SK-N-SH treated with all-trans-retinoic acid at 6 μM for 48 hours (cell line): ENCODE data around the gene STIP1.

Experiments used
- ATAC-seq: fragments of 200-7000 bp; cut with Tn5 transposase; 3 replicates; pipeline ENCODE4 v1.9.1; 2020; ENCODE audit warnings: mild to moderate bottlenecking, moderate library complexity
- ARNTL ChIP-seq: fragments of 450-650 bp; formaldehyde crosslinking; IDR thresholded peaks from 2 replicates; pipeline ENCODE4 v1.5.0; 2020; ENCODE audit warnings: low read depth, mild to moderate bottlenecking, moderate library complexity, borderline replicate concordance
- BACH2 ChIP-seq: fragments of 250-450 bp; sonication (Bioruptor Pico); IDR thresholded peaks from 2 replicates; pipeline ENCODE4 v1.9.0; 2021; ENCODE audit warnings: mild to moderate bottlenecking, borderline replicate concordance
- CSDC2 ChIP-seq: fragments of 250-450 bp; sonication (Bioruptor Pico); IDR thresholded peaks from 2 replicates; pipeline ENCODE4 v1.5.0; 2020; ENCODE audit warnings: mild to moderate bottlenecking, moderate library complexity
- GLIS3 ChIP-seq: fragments of 250-450 bp; sonication (Bioruptor Pico); IDR thresholded peaks from 2 replicates; pipeline ENCODE4 v1.5.0; 2020; ENCODE audit warnings: mild to moderate bottlenecking, moderate library complexity
- ISL1 ChIP-seq: fragments of 250-450 bp; sonication (Bioruptor Pico); IDR thresholded peaks from 2 replicates; pipeline ENCODE4 v2.1.2; 2022; ENCODE audit warnings: mild to moderate bottlenecking, moderate library complexity
- PPARA ChIP-seq: fragments of 250-450 bp; sonication (Bioruptor Pico); IDR thresholded peaks from 2 replicates; pipeline ENCODE4 v1.5.0; 2020; ENCODE audit warnings: mild to moderate bottlenecking, borderline replicate concordance
- RARB ChIP-seq: fragments of 250-450 bp; sonication (Bioruptor Pico); IDR thresholded peaks from 2 replicates; pipeline ENCODE4 v1.8.0; 2021; ENCODE audit warnings: mild to moderate bottlenecking, moderate library complexity
- SNAI2 ChIP-seq: fragments of 250-450 bp; sonication (Bioruptor Pico); IDR thresholded peaks from 2 replicates; pipeline ENCODE4 v1.5.0; 2020; ENCODE audit warnings: mild to moderate bottlenecking, moderate library complexity
- TCF4 ChIP-seq: fragments of 250-450 bp; sonication (Bioruptor Pico); IDR thresholded peaks from 2 replicates; pipeline ENCODE4 v1.8.0; 2021; ENCODE audit warnings: mild to moderate bottlenecking, moderate library complexity, borderline replicate concordance
- TOX ChIP-seq: fragments of 250-450 bp; sonication (Bioruptor Pico); IDR thresholded peaks from 2 replicates; pipeline ENCODE4 v1.8.0; 2021; ENCODE audit warnings: mild to moderate bottlenecking, moderate library complexity, borderline replicate concordance
- ZC3H10 ChIP-seq: fragments of 250-450 bp; sonication (Bioruptor Pico); IDR thresholded peaks from 2 replicates; pipeline ENCODE4 v1.5.1; 2021; ENCODE audit warnings: mild to moderate bottlenecking, moderate library complexity
- ZFP3 ChIP-seq: fragments of 250-450 bp; sonication (Bioruptor Pico); IDR thresholded peaks from 2 replicates; pipeline ENCODE4 v1.5.0; 2020; ENCODE audit warnings: mild to moderate bottlenecking, moderate library complexity
- ZFP30 ChIP-seq: fragments of 450-650 bp; formaldehyde crosslinking; IDR thresholded peaks from 2 replicates; pipeline ENCODE4 v1.5.0; 2022; ENCODE audit warnings: mild to moderate bottlenecking, moderate library complexity
- ZNF565 ChIP-seq: fragments of 450-650 bp; formaldehyde crosslinking; conservative IDR thresholded peaks from 2 replicates; pipeline ENCODE4 v1.5.0; 2020; ENCODE audit warnings: low read depth, mild to moderate bottlenecking, moderate library complexity
- ZNF70 ChIP-seq: fragments of 450-650 bp; formaldehyde crosslinking; IDR thresholded peaks from 2 replicates; pipeline ENCODE4 v1.5.0; 2020; ENCODE audit warnings: mild to moderate bottlenecking, moderate library complexity
- ZNF8 ChIP-seq: fragments of 450-650 bp; formaldehyde crosslinking; IDR thresholded peaks from 2 replicates; pipeline ENCODE4 v1.5.0; 2020; ENCODE audit warnings: mild to moderate bottlenecking, moderate library complexity
- TF ChIP-seq, protein P1 (sequence below): fragments of 250-450 bp; sonication (Bioruptor Pico); IDR thresholded peaks from 2 replicates; pipeline ENCODE4 v1.5.1; 2020; ENCODE audit warnings: low read depth, mild to moderate bottlenecking, moderate library complexity
- TF ChIP-seq, protein P2 (sequence below): fragments of 250-450 bp; sonication (Bioruptor Pico); IDR thresholded peaks from 2 replicates; pipeline ENCODE4 v1.5.1; 2021; ENCODE audit warnings: mild to moderate bottlenecking, moderate library complexity
- TF ChIP-seq, protein P3 (sequence below): fragments of 250-450 bp; sonication (Bioruptor Pico); IDR thresholded peaks from 2 replicates; pipeline ENCODE4 v1.5.0; 2020; ENCODE audit warnings: mild to moderate bottlenecking, moderate library complexity
- TF ChIP-seq, protein P4 (sequence below): fragments of 250-450 bp; sonication (Bioruptor Pico); IDR thresholded peaks from 2 replicates; pipeline ENCODE4 v1.8.0; 2020; ENCODE audit warnings: mild to moderate bottlenecking, moderate library complexity, borderline replicate concordance

STIP1 gene

DNA sequence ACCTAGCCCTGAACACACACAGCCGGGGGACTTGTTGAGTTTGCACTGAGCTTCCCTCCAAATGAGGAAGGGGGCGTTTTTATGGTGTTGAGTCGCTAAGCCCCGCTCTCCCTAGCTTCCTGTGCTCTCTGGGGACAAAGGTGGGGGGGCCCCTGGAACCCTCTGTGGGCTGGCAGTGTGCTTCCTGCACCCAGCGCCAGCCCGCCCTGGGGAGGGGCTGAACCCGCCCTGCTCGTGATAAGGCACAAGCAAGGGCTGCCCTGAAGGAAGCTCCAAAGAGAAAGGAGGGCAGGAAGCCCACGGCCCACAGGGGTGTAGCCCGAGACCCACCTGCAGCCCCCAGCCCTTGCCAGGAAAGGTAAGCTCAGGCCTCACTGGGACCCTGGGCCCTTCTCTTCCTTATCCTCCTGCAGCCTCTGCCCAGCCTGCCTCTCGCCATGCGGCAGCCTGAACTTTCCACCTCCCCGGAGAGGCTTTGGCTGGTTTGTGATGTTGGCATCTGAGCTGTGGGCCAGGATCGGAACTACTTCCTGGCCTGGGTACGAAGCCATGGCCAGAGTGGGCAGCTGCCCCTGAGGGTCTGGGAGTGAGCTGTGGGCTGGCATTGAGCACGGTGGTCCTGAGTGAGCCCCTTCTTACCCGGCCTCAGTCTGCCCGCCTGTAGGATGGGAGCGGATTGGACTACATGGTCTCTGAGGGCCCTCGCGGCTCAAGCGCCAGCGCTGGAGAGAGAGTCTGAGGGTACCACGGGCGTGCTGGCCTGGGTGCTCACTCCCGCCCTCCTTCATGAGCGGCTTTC, 20.7 kb downstream of the STIP1 start, which contains the start of gene FERMT3:
Gene FERMT3, plus strand, starts transcription at position 265 of the 799 bp plus-strand sequence. CDS start 644 bp downstream, outside the sequence.
- ATAC-seq = no peak
- TF ChIP-seq BACH2 (CRISPR knock-in tag) (no peak), PPARA (CRISPR knock-in tag) (no peak), ARNTL (no peak), CSDC2 (CRISPR knock-in tag) (no peak), ZNF8 (CRISPR knock-in tag) (no peak), RARB (CRISPR knock-in tag) (no peak), ZFP3 (no peak)

DNA sequence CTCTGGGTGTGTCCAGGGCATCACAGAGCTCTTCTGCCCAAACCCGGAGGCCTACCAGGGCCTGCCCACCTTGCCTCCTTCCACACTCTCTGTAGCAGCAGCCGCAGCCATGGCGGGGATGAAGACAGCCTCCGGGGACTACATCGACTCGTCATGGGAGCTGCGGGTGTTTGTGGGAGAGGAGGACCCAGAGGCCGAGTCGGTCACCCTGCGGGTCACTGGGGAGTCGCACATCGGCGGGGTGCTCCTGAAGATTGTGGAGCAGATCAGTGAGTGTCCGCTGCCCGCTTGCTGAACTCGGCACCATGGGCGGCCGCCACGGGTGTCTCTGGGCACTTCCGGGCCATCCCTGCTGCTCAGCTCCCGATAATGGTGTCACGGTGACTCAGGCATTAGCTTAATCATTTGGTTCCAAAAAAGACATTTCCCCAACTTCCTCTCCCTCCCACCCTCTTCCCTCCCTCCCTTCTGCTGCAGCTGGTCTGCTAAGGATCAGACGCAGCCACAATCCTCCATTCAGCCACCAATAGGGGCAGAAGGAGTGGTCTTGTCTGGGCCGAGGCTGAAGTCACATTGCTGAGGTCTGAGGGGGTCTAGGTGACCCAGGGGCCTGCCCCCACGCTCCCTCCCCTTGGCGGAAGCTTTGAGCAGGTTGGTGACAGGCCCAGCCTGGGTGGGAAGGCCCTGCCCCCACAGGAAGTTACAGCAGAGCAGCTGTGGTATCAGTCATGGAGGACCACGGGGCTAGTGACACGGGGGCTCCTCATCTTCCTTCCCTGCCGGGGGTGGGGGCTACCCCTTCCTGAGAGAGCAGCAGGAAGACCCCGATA, 21.5 kb downstream of the STIP1 start:
- ATAC-seq = peak; percentile 29

DNA sequence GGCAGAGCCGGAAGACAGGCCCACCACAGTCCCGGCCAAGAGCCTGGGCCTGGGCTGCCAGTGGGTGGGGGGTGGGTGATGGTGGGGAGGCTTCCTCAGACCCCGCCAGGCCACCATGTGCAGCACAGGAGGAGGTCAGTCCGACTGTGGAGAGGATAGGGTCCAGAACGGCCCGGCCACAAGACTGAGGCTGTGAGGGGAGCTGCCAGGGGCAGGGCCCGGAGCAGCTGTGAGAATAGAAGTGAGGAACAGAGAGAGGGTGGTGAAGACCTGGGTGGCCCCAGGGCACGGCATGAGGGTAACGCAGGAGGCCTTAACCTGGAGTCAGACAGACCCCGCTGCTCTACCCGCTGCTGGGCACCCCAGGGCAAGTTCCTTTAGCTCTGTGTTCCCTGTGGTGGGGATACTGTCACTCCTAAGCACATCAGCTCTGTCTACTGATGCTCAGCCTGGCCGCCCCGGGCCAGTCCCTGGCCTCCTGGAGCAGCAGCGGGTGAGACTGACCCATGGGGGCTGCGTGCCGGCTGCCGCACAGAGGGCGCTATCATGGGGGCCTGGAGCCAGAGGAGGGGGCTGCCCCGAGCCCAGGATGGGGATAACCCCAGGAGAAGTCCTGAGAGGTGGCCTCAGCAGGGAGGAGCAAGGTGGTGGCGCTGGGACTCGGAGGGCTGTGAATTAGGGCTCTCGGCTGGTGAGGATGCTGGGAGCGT, 22.3 kb downstream of the STIP1 start:
- no peak for ATAC-seq
- no peak for TF ChIP-seq TCF4 (CRISPR knock-in tag)
- TF ChIP-seq GLIS3 (CRISPR knock-in tag) = no peak
- TF ChIP-seq ZFP3 = no peak
- no peak for TF ChIP-seq TOX (CRISPR knock-in tag)
- TF ChIP-seq, protein P1, sequence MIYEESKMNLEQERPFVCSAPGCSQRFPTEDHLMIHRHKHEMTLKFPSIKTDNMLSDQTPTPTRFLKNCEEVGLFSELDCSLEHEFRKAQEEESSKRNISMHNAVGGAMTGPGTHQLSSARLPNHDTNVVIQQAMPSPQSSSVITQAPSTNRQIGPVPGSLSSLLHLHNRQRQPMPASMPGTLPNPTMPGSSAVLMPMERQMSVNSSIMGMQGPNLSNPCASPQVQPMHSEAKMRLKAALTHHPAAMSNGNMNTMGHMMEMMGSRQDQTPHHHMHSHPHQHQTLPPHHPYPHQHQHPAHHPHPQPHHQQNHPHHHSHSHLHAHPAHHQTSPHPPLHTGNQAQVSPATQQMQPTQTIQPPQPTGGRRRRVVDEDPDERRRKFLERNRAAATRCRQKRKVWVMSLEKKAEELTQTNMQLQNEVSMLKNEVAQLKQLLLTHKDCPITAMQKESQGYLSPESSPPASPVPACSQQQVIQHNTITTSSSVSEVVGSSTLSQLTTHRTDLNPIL (CRISPR knock-in tag) = no peak
- no peak for TF ChIP-seq ZC3H10 (CRISPR knock-in tag)
- no peak for TF ChIP-seq PPARA (CRISPR knock-in tag)
- TF ChIP-seq ISL1 (CRISPR knock-in tag) = no peak
- TF ChIP-seq SNAI2 (CRISPR knock-in tag) = no peak
- no peak for TF ChIP-seq ZFP30
- no peak for TF ChIP-seq ZNF70 (CRISPR knock-in tag)
- no peak for TF ChIP-seq BACH2 (CRISPR knock-in tag)
- no peak for TF ChIP-seq ZNF565 (CRISPR knock-in tag)
- TF ChIP-seq, all 23 proteins: peak for 0

More for the DNA sequence above, 21.5 kb downstream of the STIP1 start:
- TF ChIP-seq, protein P2, sequence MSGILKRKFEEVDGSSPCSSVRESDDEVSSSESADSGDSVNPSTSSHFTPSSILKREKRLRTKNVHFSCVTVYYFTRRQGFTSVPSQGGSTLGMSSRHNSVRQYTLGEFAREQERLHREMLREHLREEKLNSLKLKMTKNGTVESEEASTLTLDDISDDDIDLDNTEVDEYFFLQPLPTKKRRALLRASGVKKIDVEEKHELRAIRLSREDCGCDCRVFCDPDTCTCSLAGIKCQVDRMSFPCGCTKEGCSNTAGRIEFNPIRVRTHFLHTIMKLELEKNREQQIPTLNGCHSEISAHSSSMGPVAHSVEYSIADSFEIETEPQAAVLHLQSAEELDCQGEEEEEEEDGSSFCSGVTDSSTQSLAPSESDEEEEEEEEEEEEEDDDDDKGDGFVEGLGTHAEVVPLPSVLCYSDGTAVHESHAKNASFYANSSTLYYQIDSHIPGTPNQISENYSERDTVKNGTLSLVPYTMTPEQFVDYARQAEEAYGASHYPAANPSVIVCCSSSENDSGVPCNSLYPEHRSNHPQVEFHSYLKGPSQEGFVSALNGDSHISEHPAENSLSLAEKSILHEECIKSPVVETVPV (CRISPR knock-in tag) = no peak
- TF ChIP-seq, protein P3, sequence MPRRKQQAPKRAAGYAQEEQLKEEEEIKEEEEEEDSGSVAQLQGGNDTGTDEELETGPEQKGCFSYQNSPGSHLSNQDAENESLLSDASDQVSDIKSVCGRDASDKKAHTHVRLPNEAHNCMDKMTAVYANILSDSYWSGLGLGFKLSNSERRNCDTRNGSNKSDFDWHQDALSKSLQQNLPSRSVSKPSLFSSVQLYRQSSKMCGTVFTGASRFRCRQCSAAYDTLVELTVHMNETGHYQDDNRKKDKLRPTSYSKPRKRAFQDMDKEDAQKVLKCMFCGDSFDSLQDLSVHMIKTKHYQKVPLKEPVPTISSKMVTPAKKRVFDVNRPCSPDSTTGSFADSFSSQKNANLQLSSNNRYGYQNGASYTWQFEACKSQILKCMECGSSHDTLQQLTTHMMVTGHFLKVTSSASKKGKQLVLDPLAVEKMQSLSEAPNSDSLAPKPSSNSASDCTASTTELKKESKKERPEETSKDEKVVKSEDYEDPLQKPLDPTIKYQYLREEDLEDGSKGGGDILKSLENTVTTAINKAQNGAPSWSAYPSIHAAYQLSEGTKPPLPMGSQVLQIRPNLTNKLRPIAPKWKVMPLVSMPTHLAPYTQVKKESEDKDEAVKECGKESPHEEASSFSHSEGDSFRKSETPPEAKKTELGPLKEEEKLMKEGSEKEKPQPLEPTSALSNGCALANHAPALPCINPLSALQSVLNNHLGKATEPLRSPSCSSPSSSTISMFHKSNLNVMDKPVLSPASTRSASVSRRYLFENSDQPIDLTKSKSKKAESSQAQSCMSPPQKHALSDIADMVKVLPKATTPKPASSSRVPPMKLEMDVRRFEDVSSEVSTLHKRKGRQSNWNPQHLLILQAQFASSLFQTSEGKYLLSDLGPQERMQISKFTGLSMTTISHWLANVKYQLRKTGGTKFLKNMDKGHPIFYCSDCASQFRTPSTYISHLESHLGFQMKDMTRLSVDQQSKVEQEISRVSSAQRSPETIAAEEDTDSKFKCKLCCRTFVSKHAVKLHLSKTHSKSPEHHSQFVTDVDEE (CRISPR knock-in tag) = no peak
- TF ChIP-seq ZNF8 (CRISPR knock-in tag) (no peak), TCF4 (CRISPR knock-in tag) (no peak), ISL1 (CRISPR knock-in tag) (no peak)
- TF ChIP-seq, protein P4, sequence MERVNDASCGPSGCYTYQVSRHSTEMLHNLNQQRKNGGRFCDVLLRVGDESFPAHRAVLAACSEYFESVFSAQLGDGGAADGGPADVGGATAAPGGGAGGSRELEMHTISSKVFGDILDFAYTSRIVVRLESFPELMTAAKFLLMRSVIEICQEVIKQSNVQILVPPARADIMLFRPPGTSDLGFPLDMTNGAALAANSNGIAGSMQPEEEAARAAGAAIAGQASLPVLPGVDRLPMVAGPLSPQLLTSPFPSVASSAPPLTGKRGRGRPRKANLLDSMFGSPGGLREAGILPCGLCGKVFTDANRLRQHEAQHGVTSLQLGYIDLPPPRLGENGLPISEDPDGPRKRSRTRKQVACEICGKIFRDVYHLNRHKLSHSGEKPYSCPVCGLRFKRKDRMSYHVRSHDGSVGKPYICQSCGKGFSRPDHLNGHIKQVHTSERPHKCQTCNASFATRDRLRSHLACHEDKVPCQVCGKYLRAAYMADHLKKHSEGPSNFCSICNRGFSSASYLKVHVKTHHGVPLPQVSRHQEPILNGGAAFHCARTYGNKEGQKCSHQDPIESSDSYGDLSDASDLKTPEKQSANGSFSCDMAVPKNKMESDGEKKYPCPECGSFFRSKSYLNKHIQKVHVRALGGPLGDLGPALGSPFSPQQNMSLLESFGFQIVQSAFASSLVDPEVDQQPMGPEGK (CRISPR knock-in tag) = no peak
